HCT116 (cell line): ENCODE data around the gene FKBP2. TPM values are rescaled to one million over a fixed set of nuclear protein-coding genes. Genes with fewer than 3 reads are reported as not detected.
A peak's percentile ranks its signal among the peaks of the same experiment; 100 is the strongest.

Experiments
- ATAC-seq: fragments of 200-7000 bp; cut with Tn5 transposase; 2 replicates; pipeline ENCODE4 v1.9.1; 2020; ENCODE audit warnings: mild to moderate bottlenecking, moderate library complexity
- BruUV-seq: library from RNA; stranded (reverse); fragments of 400-500 nt; replicated peaks from 2 replicates; lab custom pipeline; 2021; lab: Mats Ljungman, UMichigan
- CTCF ChIA-PET: fragments of 300-600 bp; sonication (Branson Sonifier 250); formaldehyde crosslinking; loops from one replicate; lab custom pipeline; 2021; ENCODE audit warnings: antibody characterized with exemption; lab: Charles Lee
- POLR2A ChIA-PET: fragments of 300-600, 350-600 bp; sonication (Branson Sonifier 250); formaldehyde crosslinking; loops from one replicate; lab custom pipeline; 2021; ENCODE audit warnings: antibody characterized with exemption; lab: Charles Lee
- RAD21 ChIA-PET, 2 experiments: fragments of 300-600 bp; sonication (Branson Sonifier 250); formaldehyde crosslinking; loops; one replicate each; lab custom pipeline; 2023; ENCODE audit warnings: low total read pairs in 2 of 2; ENCODE audit not compliant: uncharacterized antibody in 2 of 2, unreplicated experiment in 2 of 2, low non-redundant PET in 1 of 2; lab: Charles Lee
- DNase-seq: peaks from one replicate; pipeline ENCODE4 v3.0.0-alpha.2; 2010; ENCODE audit warnings: low read depth, low spot score
- H2AFZ ChIP-seq: fragments of 200-600 bp; shearing (Covaris generic), sonication (generic); 2 replicates; pipeline ENCODE4 v1.6.1; 2017; ENCODE audit warnings: low read depth, mixed run types, mixed read lengths, antibody characterized with exemption, low read length; ENCODE audit not compliant: poor library complexity, severe bottlenecking
- H3K27ac ChIP-seq: 2 replicates; pipeline ENCODE4 v1.5.1; 2012; ENCODE audit warnings: low read depth, low read length
- H3K27me3 ChIP-seq: fragments of 200-600 bp; sonication (generic); 2 replicates; pipeline ENCODE4 v1.6.1; 2016; ENCODE audit warnings: mixed run types, low read length, mixed read lengths; ENCODE audit not compliant: insufficient read depth
- H3K36me3 ChIP-seq, 2 experiments: fragments of 200-500 bp in 1 of 2; fragments of 200-600 bp in 1 of 2; sonication (Bioruptor generic) in 1 of 2; sonication (generic) in 1 of 2; 2 replicates each; pipeline versions ENCODE4 v1.5.1 to v1.6.1; 2014 to 2016; ENCODE audit warnings: low read length in 2 of 2, inconsistent platforms in 1 of 2, mixed read lengths in 1 of 2, mixed run types in 1 of 2; ENCODE audit not compliant: insufficient read depth in 2 of 2, control insufficient read depth in 1 of 2
- H3K4me1 ChIP-seq, 2 experiments: fragments of 200-600 bp in 1 of 2; sonication (generic) in 1 of 2; 2 replicates each; pipeline versions ENCODE4 v1.5.1 to v1.6.1; 2012 to 2017; ENCODE audit warnings: low read length in 2 of 2, inconsistent platforms in 1 of 2, mild to moderate bottlenecking in 1 of 2, mixed read lengths in 1 of 2, mixed run types in 1 of 2, moderate library complexity in 1 of 2; ENCODE audit not compliant: insufficient read depth in 2 of 2, control insufficient read depth in 1 of 2
- H3K4me2 ChIP-seq: fragments of 200-600 bp; sonication (generic); 2 replicates; pipeline ENCODE4 v1.6.1; 2017; ENCODE audit warnings: mixed run types, low read length, mixed read lengths
- H3K4me3 ChIP-seq, 2 experiments: fragments of 200-600 bp in 1 of 2; sonication (generic) in 1 of 2; replicated peaks in 1 of 2; 2 replicates each; pipeline ENCODE4 v1.5.1; 2011 to 2016; ENCODE audit warnings: low read length in 2 of 2, control low read depth in 1 of 2, low read depth in 1 of 2, mild to moderate bottlenecking in 1 of 2, mixed read lengths in 1 of 2, mixed run types in 1 of 2
- H3K79me2 ChIP-seq: fragments of 200-600 bp; sonication (generic); 2 replicates; pipeline ENCODE4 v1.6.1; 2017; ENCODE audit warnings: mild to moderate bottlenecking, mixed run types, low read length, moderate library complexity, mixed read lengths; ENCODE audit not compliant: insufficient read depth
- H3K9ac ChIP-seq: fragments of 200-600 bp; sonication (generic); 2 replicates; pipeline ENCODE4 v1.6.1; 2016; ENCODE audit warnings: low read length, mixed read lengths
- H3K9me2 ChIP-seq: fragments of 200-600 bp; sonication (generic), shearing (Covaris generic); 2 replicates; pipeline ENCODE4 v1.6.1; 2017; ENCODE audit warnings: mixed run types, mild to moderate bottlenecking, moderate library complexity; ENCODE audit not compliant: insufficient read depth
- H3K9me3 ChIP-seq, 2 experiments: fragments of 200-500 bp in 1 of 2; fragments of 200-600 bp in 1 of 2; sonication (Bioruptor generic) in 1 of 2; sonication (generic) in 1 of 2; 2 replicates each; pipeline ENCODE4 v1.6.1; 2014 to 2017; ENCODE audit warnings: low read length in 2 of 2, mixed read lengths in 2 of 2, inconsistent platforms in 1 of 2, low read depth in 1 of 2, mild to moderate bottlenecking in 1 of 2, mixed run types in 1 of 2, moderate library complexity in 1 of 2; ENCODE audit not compliant: control insufficient read depth in 1 of 2, insufficient read depth in 1 of 2
- H4K20me1 ChIP-seq: fragments of 200-600 bp; sonication (generic), shearing (Covaris generic); 2 replicates; pipeline ENCODE4 v1.6.1; 2017; ENCODE audit warnings: mixed run types, mild to moderate bottlenecking, moderate library complexity; ENCODE audit not compliant: insufficient read depth
- CBX3 ChIP-seq: IDR thresholded peaks from 2 replicates; pipeline ENCODE4 v1.6.1; 2012; ENCODE audit warnings: low read depth
- EGR1 ChIP-seq: IDR thresholded peaks from 2 replicates; pipeline ENCODE4 v1.6.1; 2012; ENCODE audit warnings: low read depth
- ELF1 ChIP-seq: IDR thresholded peaks from 2 replicates; pipeline ENCODE4 v1.6.1; 2012; ENCODE audit warnings: low read depth, borderline replicate concordance
- EZH2 ChIP-seq: fragments of 200-600 bp; sonication (generic); IDR thresholded peaks from 2 replicates; pipeline ENCODE4 v1.6.1; 2017; ENCODE audit warnings: antibody characterized with exemption, mixed run types
- SP1 ChIP-seq: IDR thresholded peaks from 2 replicates; pipeline ENCODE4 v1.6.1; 2012; ENCODE audit warnings: low read depth
- TCF7L2 ChIP-seq: IDR thresholded peaks from 2 replicates; pipeline ENCODE4 v1.7.0; 2011; ENCODE audit warnings: borderline replicate concordance, inconsistent platforms; ENCODE audit not compliant: insufficient read depth, insufficient read length; ENCODE audit errors: extremely low read depth
- ZNF274 ChIP-seq: fragments of 200-500 bp; sonication (Bioruptor generic); IDR thresholded peaks from 2 replicates; pipeline ENCODE4 v1.6.1; 2014; ENCODE audit warnings: mild to moderate bottlenecking, low read depth, low read length, inconsistent platforms
- intact Hi-C: fragments of 100-400 bp; cut with micrococcal nuclease; formaldehyde crosslinking; loops from 2 replicates; pipeline ENCODE4 v1.10.0; 2022
- total RNA-seq: library from RNA; stranded (reverse); gene quantifications from one replicate; pipeline ENCODE4 v1.2.1, GENCODE V29; 2021; ENCODE audit not compliant: unreplicated experiment
- TF ChIP-seq, protein P1 (sequence below): IDR thresholded peaks from 2 replicates; pipeline ENCODE4 v1.6.1; 2012

The FKBP2 gene
- total RNA-seq, 1 experiment from 2014 or later = 69.2 TPM

DNA sequence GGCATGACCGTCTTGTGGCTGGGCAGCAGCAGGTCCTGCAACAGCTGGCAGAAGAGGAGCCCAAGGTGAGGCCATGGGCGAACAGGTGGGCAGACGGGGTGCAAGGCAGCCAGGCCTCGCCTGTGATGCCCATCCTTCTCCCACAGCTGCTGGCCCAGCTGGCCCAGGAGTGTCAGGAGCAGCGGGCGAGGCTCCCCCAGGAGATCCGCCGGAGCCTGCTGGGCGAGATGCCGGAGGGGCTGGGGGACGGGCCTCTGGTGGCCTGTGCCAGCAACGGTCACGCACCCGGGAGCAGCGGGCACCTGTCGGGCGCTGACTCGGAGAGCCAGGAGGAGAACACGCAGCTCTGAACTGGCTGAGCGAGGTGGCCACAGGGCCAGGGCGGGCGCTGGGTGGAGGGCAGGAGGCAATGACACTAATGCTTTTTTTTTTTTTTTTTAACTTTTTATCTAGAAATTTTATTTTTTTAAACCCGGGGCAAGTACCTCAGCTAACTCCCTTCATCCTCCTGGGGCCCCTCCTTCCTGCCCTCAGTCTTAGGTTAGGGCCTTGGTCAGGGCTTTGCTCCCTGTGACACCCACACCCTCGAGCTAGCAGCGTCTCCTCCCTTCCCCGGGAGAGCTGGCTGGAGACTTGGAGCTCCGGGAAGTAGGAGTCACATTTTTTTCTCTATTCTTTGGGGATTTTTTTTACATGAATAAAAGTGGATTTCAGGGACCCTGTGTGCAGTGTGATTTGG, 26.5 kb downstream of the FKBP2 start:
- H3K4me3 ChIP-seq = no peak overlapping the region
- TF ChIP-seq ZNF274 = no peak
- no peak for TF ChIP-seq TCF7L2
- TF ChIP-seq EGR1 = no peak
- no peak for TF ChIP-seq EZH2
- no peak for TF ChIP-seq SP1
- TF ChIP-seq CBX3 = no peak
- no peak for TF ChIP-seq ELF1
- TF ChIP-seq, protein P1, sequence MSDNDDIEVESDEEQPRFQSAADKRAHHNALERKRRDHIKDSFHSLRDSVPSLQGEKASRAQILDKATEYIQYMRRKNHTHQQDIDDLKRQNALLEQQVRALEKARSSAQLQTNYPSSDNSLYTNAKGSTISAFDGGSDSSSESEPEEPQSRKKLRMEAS = no peak
- no peaks in the 10 kb centered on the region for H3K9me2 ChIP-seq
- H2AFZ ChIP-seq = no peak overlapping the region
- ChIA-PET RAD21 (no interaction called here), POLR2A (interaction anchor here (1.7 to 2.0 kb wide), 2 partner anchors 26 to 37 kb away, joined by 5 to 9 read pairs; partner anchors contain the start of genes ESRRA and FKBP2), CTCF (no interaction called here)
- BruUV-seq = no TSS peak
- no peaks in the 10 kb centered on the region for H4K20me1 ChIP-seq
- no peaks in the 10 kb centered on the region for H3K27me3 ChIP-seq
- DNase-seq (no peak), ATAC-seq (no peak)
- peak overlapping the region; percentile 95 for H3K27ac ChIP-seq
- H3K4me1 ChIP-seq = peaks cover 18 to 31% of the 10 kb centered on the region in 2 experiments; a peak in 3 of 4 replicates
- H3K9me3 ChIP-seq = no peaks in the 10 kb centered on the region
- H3K9ac ChIP-seq = no peak overlapping the region
- peaks cover 6% of the 10 kb centered on the region; the same call in 1 of the 2 replicates for H3K79me2 ChIP-seq
- peaks cover 5 to 27% of the 10 kb centered on the region in 2 experiments; a peak in 2 of 4 replicates for H3K36me3 ChIP-seq
- peak overlapping the region; percentile 91 for H3K4me2 ChIP-seq
- intact Hi-C loops = no loop called here
